A549 (cell line): ENCODE results near the gene CDA. TPM values are rescaled to one million over a fixed set of nuclear protein-coding genes. Genes with fewer than 3 reads are reported as not detected.

Experiments used
- ATAC-seq, 2 experiments: fragments of 200-7000 bp in 1 of 2; fragments of >200 bp in 1 of 2; cut with Nextera tagmentation in 1 of 2; cut with Tn5 transposase in 1 of 2; 3 replicates each; pipeline versions ENCODE4 v1.8.0 to v1.9.1; 2018 to 2020; ENCODE audit warnings: mild to moderate bottlenecking in 1 of 2, moderate library complexity in 1 of 2
- CTCF ChIA-PET: fragments of 300-600 bp; sonication (Branson Sonifier 250); formaldehyde crosslinking; extraction: SDS; loops from one replicate; lab custom pipeline; 2021; ENCODE audit warnings: antibody characterized with exemption, inconsistent platforms; lab: Yijun Ruan, JAX
- POLR2A ChIA-PET: fragments of 350-600 bp; formaldehyde crosslinking; extraction: SDS; loops from one replicate; lab custom pipeline; 2021; ENCODE audit warnings: antibody characterized with exemption, inconsistent platforms; lab: Yijun Ruan, JAX
- DNase-seq, 2 experiments: peaks; one replicate each; pipeline versions ENCODE4 v3.0.0 to v3.0.0-alpha.2; 2011 to 2016; ENCODE audit warnings: low read depth in 1 of 2, low spot score in 1 of 2
- FAIRE-seq: peaks from 2 replicates; lab custom pipeline; 2011; peaks lifted over from hg19 to GRCh38; lab: Jason Lieb, UNC
- H3K27ac ChIP-seq, 2 experiments: fragments of >200 bp; sonication (Bioruptor Twin); formaldehyde crosslinking; 3 replicates each; pipeline ENCODE4 v1.5.1; 2016 to 2017
- H3K4me1 ChIP-seq: fragments of >200 bp; sonication (Bioruptor Twin); formaldehyde crosslinking; 3 replicates; pipeline ENCODE4 v1.6.1; 2016
- H3K4me2 ChIP-seq: fragments of >200 bp; sonication (Bioruptor Twin); formaldehyde crosslinking; 3 replicates; pipeline ENCODE4 v1.6.1; 2016
- H3K4me3 ChIP-seq: fragments of >200 bp; sonication (Bioruptor Twin); formaldehyde crosslinking; 3 replicates; pipeline ENCODE4 v1.5.1; 2016
- H3K9me3 ChIP-seq: fragments of >200 bp; sonication (Bioruptor Twin); formaldehyde crosslinking; 3 replicates; pipeline ENCODE4 v1.6.1; 2016
- BHLHE40 ChIP-seq: IDR thresholded peaks from 2 replicates; pipeline ENCODE4 v1.6.1; 2012; ENCODE audit warnings: low read depth, low read length, inconsistent platforms
- CBX2 ChIP-seq: fragments of 200-600 bp; sonication (generic); IDR thresholded peaks from 2 replicates; pipeline ENCODE4 v1.6.1; 2016; ENCODE audit warnings: low read depth, mild to moderate bottlenecking, borderline replicate concordance
- CBX8 ChIP-seq: fragments of 200-600 bp; sonication (generic); IDR thresholded peaks from 2 replicates; pipeline ENCODE4 v1.6.1; 2016
- CHD4 ChIP-seq: fragments of 200-600 bp; sonication (generic); IDR thresholded peaks from 2 replicates; pipeline ENCODE4 v1.6.1; 2016; ENCODE audit warnings: antibody characterized with exemption, mild to moderate bottlenecking, borderline replicate concordance
- E2F6 ChIP-seq: IDR thresholded peaks from 2 replicates; pipeline ENCODE4 v1.6.1; 2012; ENCODE audit warnings: low read depth, borderline replicate concordance
- EHMT2 ChIP-seq: fragments of 200-600 bp; sonication (generic); IDR thresholded peaks from 2 replicates; pipeline ENCODE4 v1.6.1; 2016; ENCODE audit warnings: antibody characterized with exemption, low read depth, mild to moderate bottlenecking, moderate library complexity
- EP300 ChIP-seq, 2 experiments: fragments of >200 bp; sonication (Bioruptor Twin); formaldehyde crosslinking; IDR thresholded peaks; 2 replicates in 1 of 2; 3 replicates in 1 of 2; pipeline ENCODE4 v1.6.1; 2016 to 2017
- ESRRA ChIP-seq: fragments of 150-350 bp; IDR thresholded peaks from 2 replicates; pipeline ENCODE4 v1.6.1; 2014; ENCODE audit warnings: mild to moderate bottlenecking, low read length, borderline replicate concordance
- HEYL ChIP-seq: fragments of 250-450 bp; sonication (Bioruptor Pico); IDR thresholded peaks from 2 replicates; pipeline ENCODE4 v1.8.0; 2021; ENCODE audit warnings: mild to moderate bottlenecking, moderate library complexity
- HOXA7 ChIP-seq: fragments of 250-450 bp; sonication (Bioruptor Pico); IDR thresholded peaks from 2 replicates; pipeline ENCODE4 v1.5.0; 2020; ENCODE audit warnings: mild to moderate bottlenecking, moderate library complexity
- JUN ChIP-seq, 2 experiments: fragments of >200 bp; sonication (Bioruptor Twin); formaldehyde crosslinking; IDR thresholded peaks; 2 replicates in 1 of 2; 3 replicates in 1 of 2; pipeline ENCODE4 v1.6.1; 2016 to 2017
- KDM1A ChIP-seq: fragments of 200-600 bp; sonication (generic); IDR thresholded peaks from 2 replicates; pipeline ENCODE4 v1.6.1; 2016; ENCODE audit warnings: low read depth, mild to moderate bottlenecking
- MAFK ChIP-seq: fragments of 450-650 bp; IDR thresholded peaks from 2 replicates; pipeline ENCODE4 v1.6.1; 2014; ENCODE audit not compliant: partially characterized antibody
- MAX ChIP-seq: IDR thresholded peaks from 2 replicates; pipeline ENCODE4 v1.6.1; 2012
- MYC ChIP-seq: IDR thresholded peaks from 2 replicates; pipeline ENCODE4 v1.6.1; 2012; ENCODE audit warnings: mild to moderate bottlenecking, inconsistent platforms, low read length, improper control_type of control experiment, borderline replicate concordance
- NFE2L2 ChIP-seq: fragments of 150-350 bp; conservative IDR thresholded peaks from 2 replicates; pipeline ENCODE4 v1.6.1; 2014; ENCODE audit warnings: low read length
- NPAS2 ChIP-seq: fragments of 250-450 bp; sonication (Bioruptor Pico); IDR thresholded peaks from 2 replicates; pipeline ENCODE4 v1.8.0; 2022; ENCODE audit warnings: mild to moderate bottlenecking, moderate library complexity, borderline replicate concordance
- PHF8 ChIP-seq: fragments of 200-600 bp; sonication (generic); IDR thresholded peaks from 2 replicates; pipeline ENCODE4 v1.6.1; 2016; ENCODE audit warnings: low read depth, mild to moderate bottlenecking, antibody characterized with exemption, moderate library complexity, borderline replicate concordance
- POLR2A ChIP-seq: IDR thresholded peaks from 2 replicates; pipeline ENCODE4 v1.6.1; 2012; ENCODE audit warnings: mild to moderate bottlenecking, low read length
- RAD21 ChIP-seq, 2 experiments: fragments of >200 bp in 1 of 2; sonication (Bioruptor Twin) in 1 of 2; formaldehyde crosslinking in 1 of 2; IDR thresholded peaks in 1 of 2; conservative IDR thresholded peaks in 1 of 2; 2 replicates in 1 of 2; 3 replicates in 1 of 2; pipeline ENCODE4 v1.6.1; 2012 to 2018; ENCODE audit warnings: inconsistent platforms in 1 of 2
- RARB ChIP-seq: fragments of 250-450 bp; sonication (Bioruptor Pico); IDR thresholded peaks from 2 replicates; pipeline ENCODE4 v1.8.0; 2021; ENCODE audit warnings: mild to moderate bottlenecking, moderate library complexity
- RNF2 ChIP-seq: fragments of 200-600 bp; sonication (generic); IDR thresholded peaks from 2 replicates; pipeline ENCODE4 v1.6.1; 2016; ENCODE audit warnings: low read depth, mild to moderate bottlenecking, antibody characterized with exemption, moderate library complexity, borderline replicate concordance
- SMC3 ChIP-seq: fragments of >200 bp; sonication (Bioruptor Twin); formaldehyde crosslinking; IDR thresholded peaks from 3 replicates; pipeline ENCODE4 v1.6.1; 2018; ENCODE audit warnings: inconsistent platforms
- SREBF2 ChIP-seq: fragments of 450-650 bp; IDR thresholded peaks from 2 replicates; pipeline ENCODE4 v1.6.1; 2014; ENCODE audit warnings: mild to moderate bottlenecking, moderate library complexity
- USF2 ChIP-seq: fragments of 450-650 bp; IDR thresholded peaks from 2 replicates; pipeline ENCODE4 v1.6.1; 2014; ENCODE audit warnings: antibody characterized with exemption
- ZFP36 ChIP-seq: fragments of 450-650 bp; IDR thresholded peaks from 2 replicates; pipeline ENCODE4 v1.6.1; 2014; ENCODE audit warnings: borderline replicate concordance; ENCODE audit not compliant: partially characterized antibody
- ZNF302 ChIP-seq: fragments of 250-450 bp; sonication (Bioruptor Pico); IDR thresholded peaks from 2 replicates; pipeline ENCODE4 v1.9.0; 2021; ENCODE audit warnings: inconsistent platforms, mild to moderate bottlenecking, moderate library complexity
- WGBS: methylation state at CpG from one replicate; pipeline ENCODE4 v1.1.6; 2017; ENCODE audit errors: missing lambda C conversion rate; 5-methylcytosine and 5-hydroxymethylcytosine counted together
- polyA plus RNA-seq, 4 experiments: library from polyadenylated mRNA; depleted of rRNA in 3 of 4; stranded (reverse); fragments of >200 nt; fragmentation: RNase III in 1 of 4; extraction: RNeasy Plus Mini Kit Qiagen cat#74134 plus additional on column Dnase treatment in 1 of 4; gene quantifications; 2 replicates in 3 of 4; 3 replicates in 1 of 4; pipeline ENCODE4 v1.2.3, GENCODE V29; 2011 to 2017
- TF ChIP-seq, protein P1 (sequence below): fragments of >200 bp; sonication (Bioruptor Twin); formaldehyde crosslinking; IDR thresholded peaks from 3 replicates; pipeline ENCODE4 v1.5.1; 2016
- TF ChIP-seq, protein P2 (sequence below): fragments of 250-450 bp; sonication (Bioruptor Pico); IDR thresholded peaks from 2 replicates; pipeline ENCODE4 v1.5.0; 2020; ENCODE audit warnings: low read depth, mild to moderate bottlenecking, moderate library complexity

Gene CDA
- polyA plus RNA-seq, 2 of the 4 experiments (the other 2 are of a cell fraction), result 11.2 to 44.6 TPM

GRCh38 chr1:20633190-20634064 lies 44.5 kb downstream of the CDA start, which contains the start of gene PINK1:
Gene PINK1 (plus strand): TSS chr1:20633458. CDS start chr1:20633549, 91 bp downstream.
- Histone ChIP-seq H3K27ac (peak within 1 kb of the TSS; percentile 92), H3K4me3 (peak within 1 kb of the TSS; percentile 100), H3K9me3 (no peaks in the 10 kb centered on the region), H3K4me1 (peaks cover 18% of the 10 kb centered on the region), H3K4me2 (peak within 1 kb of the TSS; percentile 98)
- DNase-seq (peak; percentile 50 to 76), ATAC-seq (peak; percentile 91 to 92), FAIRE-seq (no peak)
- 5% methylated on average over 14 of the region's 93 CpGs for WGBS
- TF ChIP-seq MYC (peak; percentile 68; the same call in 1 of the 2 replicates), ZFP36 (no peak), USF2 (no peak; the same call in 1 of the 2 replicates), MAX (peak; percentile 90), RNF2 (no peak), POLR2A (peak; percentile 26; the same call in 1 of the 2 replicates), CBX8 (no peak), MAFK (no peak), PHF8 (peak; percentile 41), HEYL (no peak), BHLHE40 (no peak), RAD21 (conservative IDR thresholded peaks at IDR 0.05 in 1 of 2, IDR thresholded peaks at IDR 0.05 in 1 of 2) (peak; percentile 65 to 69), NPAS2 (no peak), CHD4 (no peak), RARB (CRISPR knock-in tag) (no peak), EP300 (IDR thresholded peaks at IDR 0.05) (no peak), JUN (IDR thresholded peaks at IDR 0.05) (peak in 1 of 2 experiments; percentile 40; a peak in 2 of 5 replicates), NFE2L2 (no peak), EHMT2 (no peak), SMC3 (peak; percentile 85), ESRRA (peak; percentile 74; the same call in 1 of the 2 replicates), KDM1A (no peak), E2F6 (peak; percentile 63), SREBF2 (no peak), CBX2 (no peak), HOXA7 (CRISPR knock-in tag) (no peak), ZNF302 (CRISPR knock-in tag) (no peak)
- TF ChIP-seq, protein P1, sequence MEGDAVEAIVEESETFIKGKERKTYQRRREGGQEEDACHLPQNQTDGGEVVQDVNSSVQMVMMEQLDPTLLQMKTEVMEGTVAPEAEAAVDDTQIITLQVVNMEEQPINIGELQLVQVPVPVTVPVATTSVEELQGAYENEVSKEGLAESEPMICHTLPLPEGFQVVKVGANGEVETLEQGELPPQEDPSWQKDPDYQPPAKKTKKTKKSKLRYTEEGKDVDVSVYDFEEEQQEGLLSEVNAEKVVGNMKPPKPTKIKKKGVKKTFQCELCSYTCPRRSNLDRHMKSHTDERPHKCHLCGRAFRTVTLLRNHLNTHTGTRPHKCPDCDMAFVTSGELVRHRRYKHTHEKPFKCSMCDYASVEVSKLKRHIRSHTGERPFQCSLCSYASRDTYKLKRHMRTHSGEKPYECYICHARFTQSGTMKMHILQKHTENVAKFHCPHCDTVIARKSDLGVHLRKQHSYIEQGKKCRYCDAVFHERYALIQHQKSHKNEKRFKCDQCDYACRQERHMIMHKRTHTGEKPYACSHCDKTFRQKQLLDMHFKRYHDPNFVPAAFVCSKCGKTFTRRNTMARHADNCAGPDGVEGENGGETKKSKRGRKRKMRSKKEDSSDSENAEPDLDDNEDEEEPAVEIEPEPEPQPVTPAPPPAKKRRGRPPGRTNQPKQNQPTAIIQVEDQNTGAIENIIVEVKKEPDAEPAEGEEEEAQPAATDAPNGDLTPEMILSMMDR, result peak; percentile 89
- TF ChIP-seq, protein P2, sequence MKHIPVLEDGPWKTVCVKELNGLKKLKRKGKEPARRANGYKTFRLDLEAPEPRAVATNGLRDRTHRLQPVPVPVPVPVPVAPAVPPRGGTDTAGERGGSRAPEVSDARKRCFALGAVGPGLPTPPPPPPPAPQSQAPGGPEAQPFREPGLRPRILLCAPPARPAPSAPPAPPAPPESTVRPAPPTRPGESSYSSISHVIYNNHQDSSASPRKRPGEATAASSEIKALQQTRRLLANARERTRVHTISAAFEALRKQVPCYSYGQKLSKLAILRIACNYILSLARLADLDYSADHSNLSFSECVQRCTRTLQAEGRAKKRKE (CRISPR knock-in tag), result no peak
- TF ChIP-seq, all 56 proteins: peak for 10
- ChIA-PET CTCF (interaction anchor here (0.6 to 5.9 kb wide), 40 partner anchors 8 to 420 kb away, joined by 3 to 90 read pairs (median 4); partner anchors contain the start of genes CDA and FAM43B), POLR2A (interaction anchor here (0.6 to 1.9 kb wide), 8 partner anchors 13 to 576 kb away, joined by 3 to 8 read pairs (median 3); partner anchors contain the start of genes DDOST and FAM43B)
